H54 (cell line): ENCODE measurements around the gene AKT1.

ENCODE experiments used
- DNase-seq: peaks from one replicate; pipeline ENCODE4 v3.0.0; 2011; ENCODE audit warnings: low spot score, mixed read lengths; ENCODE audit not compliant: insufficient read length
- FAIRE-seq: peaks from 3 replicates; lab custom pipeline; 2011; peaks lifted over from hg19 to GRCh38; lab: Jason Lieb, UNC
- POLR2A ChIP-seq: IDR thresholded peaks from 2 replicates; pipeline ENCODE4 v1.6.1; 2011; ENCODE audit warnings: low read depth, mild to moderate bottlenecking, low read length

AKT1 gene

DNA sequence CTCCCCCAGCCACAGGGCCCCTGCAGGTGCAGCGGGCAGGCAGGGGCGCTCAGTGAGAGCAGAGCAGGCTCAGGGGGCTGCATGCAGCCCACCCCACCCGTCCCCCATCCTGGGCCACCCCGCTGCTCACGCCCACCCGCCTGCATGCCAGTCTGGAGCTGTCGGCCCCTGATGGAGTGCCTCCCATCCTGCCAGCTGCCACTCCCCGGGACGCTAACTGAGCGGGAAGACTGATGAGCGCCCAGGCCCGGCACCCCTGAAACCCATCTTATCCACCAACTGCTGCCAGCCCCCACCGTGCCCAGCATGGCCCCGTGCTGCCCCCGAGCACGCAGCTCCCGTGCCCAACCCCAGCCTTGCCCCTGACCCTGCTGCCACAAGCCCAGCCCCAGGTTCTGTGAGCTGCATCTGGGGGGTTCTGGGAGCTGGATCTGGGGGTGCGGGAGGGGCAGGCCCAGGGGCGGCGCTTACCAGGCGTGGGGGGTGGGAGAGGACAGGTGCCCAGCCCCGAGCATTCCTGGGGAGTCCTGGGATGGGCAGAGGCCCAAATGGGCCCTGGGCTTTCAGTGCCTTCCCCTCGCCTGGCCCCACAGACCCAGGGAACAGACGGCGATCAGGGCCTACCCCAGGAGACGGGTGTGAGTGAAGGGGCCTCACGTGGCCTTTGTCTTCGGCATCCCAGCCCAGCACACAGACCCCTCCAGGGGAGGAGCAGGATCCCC lies 13.3 kb downstream of the AKT1 start:
- TF ChIP-seq POLR2A = no peak
- no peak for FAIRE-seq

GRCh38 chr14:104781271-104782077 lies 14.1 kb downstream of the AKT1 start:
- no peak for TF ChIP-seq POLR2A
- DNase-seq (no peak), FAIRE-seq (no peak)

More for the DNA sequence above, 13.3 kb downstream of the AKT1 start:
- DNase-seq = no peak

DNA sequence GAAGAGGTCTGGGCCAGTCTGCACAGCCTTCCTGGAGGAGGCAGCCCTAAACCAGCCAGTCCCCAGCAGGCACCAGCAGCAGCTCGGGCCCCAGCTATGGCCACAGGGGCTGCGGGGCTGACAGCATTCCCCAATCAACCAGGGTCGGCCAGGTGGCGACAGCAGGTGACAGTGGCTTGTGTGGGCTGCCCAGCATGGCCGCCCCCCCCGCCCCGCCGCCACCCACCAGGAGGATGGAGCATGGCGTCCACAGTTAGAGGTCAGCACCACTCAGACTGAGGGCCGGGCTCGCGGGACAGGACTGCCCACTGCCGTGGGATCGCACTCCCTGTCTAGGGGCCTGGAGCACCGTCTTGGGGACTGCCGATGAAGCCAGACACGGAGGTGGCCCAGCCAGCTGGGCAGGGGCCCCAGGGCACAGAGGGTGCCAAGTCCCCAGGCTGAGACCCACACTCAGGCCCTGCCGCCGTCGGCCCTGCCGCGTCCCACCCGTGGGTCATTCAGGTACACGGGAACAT lies 15.0 kb downstream of the AKT1 start:
- TF ChIP-seq POLR2A = no peak
- DNase-seq (no peak), FAIRE-seq (no peak)

- DNase-seq = no peak
- TF ChIP-seq POLR2A = no peak
- FAIRE-seq = no peak
Measured at GRCh38 chr14:104779776-104780512, 15.6 kb downstream of the AKT1 start.

DNA sequence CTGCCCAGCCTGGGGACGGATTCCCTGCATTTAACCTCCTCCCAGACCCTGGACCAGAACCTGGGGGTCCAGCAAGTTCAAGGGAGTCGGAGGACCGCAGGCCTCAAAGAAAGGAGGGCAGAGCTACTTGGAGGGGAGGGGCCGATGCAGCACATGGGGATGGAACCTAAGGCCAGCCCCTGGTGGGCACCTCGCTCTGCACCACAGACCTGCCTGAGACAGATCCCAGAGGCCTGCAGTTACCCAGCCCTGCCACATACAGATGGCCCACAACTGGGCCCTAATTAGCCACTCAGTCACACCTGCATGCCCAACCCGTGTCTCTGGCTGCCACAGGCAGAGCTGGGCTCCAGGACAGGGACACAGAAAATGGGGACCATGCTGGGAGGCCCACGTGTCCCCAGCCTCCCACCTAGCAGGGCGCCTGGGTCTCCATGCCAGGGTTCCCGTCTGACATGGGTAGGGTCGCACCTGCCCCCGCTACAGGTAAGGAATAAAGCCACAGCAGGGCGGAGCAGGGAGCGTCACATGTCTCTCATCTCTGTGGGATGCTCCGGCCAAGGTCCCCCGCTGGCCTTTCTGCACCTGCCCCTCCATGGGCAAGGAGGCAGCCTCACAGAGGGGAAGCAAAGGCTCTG lies 16.7 kb downstream of the AKT1 start:
- no peak for FAIRE-seq
- TF ChIP-seq POLR2A = no peak
- DNase-seq = no peak

DNA sequence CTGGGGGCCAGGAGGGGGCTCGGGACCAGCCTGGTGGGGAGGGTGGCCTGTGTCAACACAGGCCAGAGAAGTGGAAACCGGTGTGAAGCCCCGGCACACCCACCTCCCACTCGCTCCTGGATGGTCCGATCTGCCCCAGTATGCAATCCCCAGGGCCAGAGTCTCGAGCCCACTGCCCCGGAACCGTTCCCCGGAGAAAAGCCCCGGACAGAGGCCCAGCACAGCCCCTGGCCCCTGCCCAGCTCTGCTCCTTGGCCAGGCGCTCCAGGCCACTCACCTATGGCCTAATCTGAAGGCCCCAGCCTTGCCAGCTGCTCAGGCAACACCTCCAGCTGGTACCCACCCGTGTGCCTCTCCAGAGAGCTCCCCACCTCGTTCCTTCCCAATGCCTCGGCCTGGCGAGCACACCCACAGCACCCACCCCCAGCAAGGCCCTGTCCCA lies 17.7 kb downstream of the AKT1 start:
- no peak for TF ChIP-seq POLR2A
- DNase-seq (no peak), FAIRE-seq (no peak)

DNA sequence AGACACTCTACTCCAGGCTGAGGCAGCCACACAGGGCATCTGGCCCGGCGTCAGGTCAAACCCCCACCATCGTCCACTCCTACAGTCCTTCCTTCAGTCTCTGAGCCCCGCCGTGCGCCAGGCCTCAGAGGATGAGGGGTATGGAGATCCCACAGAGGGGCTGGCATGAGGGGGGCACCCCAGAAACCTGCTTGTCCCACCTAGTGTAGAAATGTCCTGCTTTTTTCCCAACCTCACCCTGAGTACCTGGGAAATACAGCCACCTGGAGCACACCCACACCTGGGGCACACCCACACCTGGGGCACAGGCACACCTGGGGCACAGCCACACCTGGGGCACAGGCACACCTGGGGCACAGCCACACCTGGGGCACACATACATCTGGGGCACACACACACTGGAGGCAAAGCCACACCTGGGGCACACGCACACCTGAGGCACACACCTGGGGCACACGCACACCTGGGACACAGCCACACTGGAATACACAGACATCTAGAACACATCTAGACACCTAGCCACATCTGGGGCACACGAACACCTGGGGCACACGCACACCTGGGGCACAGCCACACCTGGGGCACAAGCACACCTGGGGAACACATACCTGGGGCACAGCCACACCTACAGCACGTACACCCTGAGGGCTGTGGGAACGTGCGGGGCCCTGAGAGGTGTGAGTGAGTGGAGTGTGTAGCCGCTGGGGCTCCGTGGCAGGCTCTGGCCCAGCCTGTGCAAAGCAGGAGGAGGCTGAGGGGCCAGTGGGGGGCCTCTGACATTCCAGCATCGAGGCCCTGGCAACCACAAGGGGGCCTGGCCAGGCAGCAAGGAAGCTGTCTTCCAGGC lies 18.4 kb downstream of the AKT1 start:
- no peak for TF ChIP-seq POLR2A
- FAIRE-seq (no peak), DNase-seq (no peak)

DNA sequence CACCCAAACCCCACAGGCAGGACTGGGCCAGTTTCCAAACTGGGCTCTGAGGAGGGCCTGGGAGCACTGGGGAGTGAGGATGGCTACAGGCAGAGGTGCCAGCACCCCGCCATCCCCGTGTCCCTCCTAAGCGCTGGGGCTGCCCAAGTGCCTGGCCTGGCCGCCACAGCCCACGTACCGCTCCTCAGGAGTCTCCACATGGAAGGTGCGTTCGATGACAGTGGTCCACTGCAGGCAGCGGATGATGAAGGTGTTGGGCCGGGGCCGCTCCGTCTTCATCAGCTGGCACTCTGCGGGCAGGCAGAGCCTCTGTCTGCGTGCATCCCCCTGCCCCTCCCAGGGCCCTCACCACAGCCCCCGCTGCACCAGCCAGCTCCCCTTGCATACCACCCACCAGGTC lies 19.1 kb downstream of the AKT1 start:
- DNase-seq = no peak
- FAIRE-seq = no peak
- TF ChIP-seq POLR2A = no peak

GRCh38 chr14:104775073-104775489 lies 20.5 kb downstream of the AKT1 start:
- TF ChIP-seq POLR2A = no peak
- FAIRE-seq = no peak
- no peak for DNase-seq

GRCh38 chr14:104774453-104775072 lies 21.0 kb downstream of the AKT1 start:
- no peak for TF ChIP-seq POLR2A
- no peak for FAIRE-seq
- DNase-seq = no peak

GRCh38 chr14:104773505-104774452 lies 21.8 kb downstream of the AKT1 start:
- no peak for FAIRE-seq
- no peak for DNase-seq
- no peak for TF ChIP-seq POLR2A
